HCT116 (cell line): ENCODE data around the gene OSBPL10. TPM values are rescaled to one million over a fixed set of nuclear protein-coding genes. Genes with fewer than 3 reads are reported as not detected.

ENCODE experiments used
- ATAC-seq: fragments of 200-7000 bp; cut with Tn5 transposase; 2 replicates; pipeline ENCODE4 v1.9.1; 2020; ENCODE audit warnings: mild to moderate bottlenecking, moderate library complexity
- BruUV-seq: library from RNA; stranded (reverse); fragments of 400-500 nt; replicated peaks from 2 replicates; lab custom pipeline; 2021; lab: Mats Ljungman, UMichigan
- CTCF ChIA-PET: fragments of 300-600 bp; sonication (Branson Sonifier 250); formaldehyde crosslinking; loops from one replicate; lab custom pipeline; 2021; ENCODE audit warnings: antibody characterized with exemption; lab: Charles Lee
- POLR2A ChIA-PET: fragments of 300-600, 350-600 bp; sonication (Branson Sonifier 250); formaldehyde crosslinking; loops from one replicate; lab custom pipeline; 2021; ENCODE audit warnings: antibody characterized with exemption; lab: Charles Lee
- RAD21 ChIA-PET, 2 experiments: fragments of 300-600 bp; sonication (Branson Sonifier 250); formaldehyde crosslinking; loops; one replicate each; lab custom pipeline; 2023; ENCODE audit warnings: low total read pairs in 2 of 2; ENCODE audit not compliant: uncharacterized antibody in 2 of 2, unreplicated experiment in 2 of 2, low non-redundant PET in 1 of 2; lab: Charles Lee
- DNase-seq: peaks from one replicate; pipeline ENCODE4 v3.0.0-alpha.2; 2010; ENCODE audit warnings: low read depth, low spot score
- H2AFZ ChIP-seq: fragments of 200-600 bp; shearing (Covaris generic), sonication (generic); 2 replicates; pipeline ENCODE4 v1.6.1; 2017; ENCODE audit warnings: low read depth, mixed run types, mixed read lengths, antibody characterized with exemption, low read length; ENCODE audit not compliant: poor library complexity, severe bottlenecking
- H3K27ac ChIP-seq: 2 replicates; pipeline ENCODE4 v1.5.1; 2012; ENCODE audit warnings: low read depth, low read length
- H3K27me3 ChIP-seq: fragments of 200-600 bp; sonication (generic); 2 replicates; pipeline ENCODE4 v1.6.1; 2016; ENCODE audit warnings: mixed run types, low read length, mixed read lengths; ENCODE audit not compliant: insufficient read depth
- H3K36me3 ChIP-seq, 2 experiments: fragments of 200-500 bp in 1 of 2; fragments of 200-600 bp in 1 of 2; sonication (Bioruptor generic) in 1 of 2; sonication (generic) in 1 of 2; 2 replicates each; pipeline versions ENCODE4 v1.5.1 to v1.6.1; 2014 to 2016; ENCODE audit warnings: low read length in 2 of 2, inconsistent platforms in 1 of 2, mixed read lengths in 1 of 2, mixed run types in 1 of 2; ENCODE audit not compliant: insufficient read depth in 2 of 2, control insufficient read depth in 1 of 2
- H3K4me1 ChIP-seq, 2 experiments: fragments of 200-600 bp in 1 of 2; sonication (generic) in 1 of 2; 2 replicates each; pipeline versions ENCODE4 v1.5.1 to v1.6.1; 2012 to 2017; ENCODE audit warnings: low read length in 2 of 2, inconsistent platforms in 1 of 2, mild to moderate bottlenecking in 1 of 2, mixed read lengths in 1 of 2, mixed run types in 1 of 2, moderate library complexity in 1 of 2; ENCODE audit not compliant: insufficient read depth in 2 of 2, control insufficient read depth in 1 of 2
- H3K4me2 ChIP-seq: fragments of 200-600 bp; sonication (generic); 2 replicates; pipeline ENCODE4 v1.6.1; 2017; ENCODE audit warnings: mixed run types, low read length, mixed read lengths
- H3K4me3 ChIP-seq, 2 experiments: fragments of 200-600 bp in 1 of 2; sonication (generic) in 1 of 2; replicated peaks in 1 of 2; 2 replicates each; pipeline ENCODE4 v1.5.1; 2011 to 2016; ENCODE audit warnings: low read length in 2 of 2, control low read depth in 1 of 2, low read depth in 1 of 2, mild to moderate bottlenecking in 1 of 2, mixed read lengths in 1 of 2, mixed run types in 1 of 2
- H3K79me2 ChIP-seq: fragments of 200-600 bp; sonication (generic); 2 replicates; pipeline ENCODE4 v1.6.1; 2017; ENCODE audit warnings: mild to moderate bottlenecking, mixed run types, low read length, moderate library complexity, mixed read lengths; ENCODE audit not compliant: insufficient read depth
- H3K9ac ChIP-seq: fragments of 200-600 bp; sonication (generic); 2 replicates; pipeline ENCODE4 v1.6.1; 2016; ENCODE audit warnings: low read length, mixed read lengths
- H3K9me2 ChIP-seq: fragments of 200-600 bp; sonication (generic), shearing (Covaris generic); 2 replicates; pipeline ENCODE4 v1.6.1; 2017; ENCODE audit warnings: mixed run types, mild to moderate bottlenecking, moderate library complexity; ENCODE audit not compliant: insufficient read depth
- H3K9me3 ChIP-seq, 2 experiments: fragments of 200-500 bp in 1 of 2; fragments of 200-600 bp in 1 of 2; sonication (Bioruptor generic) in 1 of 2; sonication (generic) in 1 of 2; 2 replicates each; pipeline ENCODE4 v1.6.1; 2014 to 2017; ENCODE audit warnings: low read length in 2 of 2, mixed read lengths in 2 of 2, inconsistent platforms in 1 of 2, low read depth in 1 of 2, mild to moderate bottlenecking in 1 of 2, mixed run types in 1 of 2, moderate library complexity in 1 of 2; ENCODE audit not compliant: control insufficient read depth in 1 of 2, insufficient read depth in 1 of 2
- H4K20me1 ChIP-seq: fragments of 200-600 bp; sonication (generic), shearing (Covaris generic); 2 replicates; pipeline ENCODE4 v1.6.1; 2017; ENCODE audit warnings: mixed run types, mild to moderate bottlenecking, moderate library complexity; ENCODE audit not compliant: insufficient read depth
- CEBPB ChIP-seq: IDR thresholded peaks from 2 replicates; pipeline ENCODE4 v1.6.1; 2012; ENCODE audit warnings: low read depth
- ELF1 ChIP-seq: IDR thresholded peaks from 2 replicates; pipeline ENCODE4 v1.6.1; 2012; ENCODE audit warnings: low read depth, borderline replicate concordance
- EZH2 ChIP-seq: fragments of 200-600 bp; sonication (generic); IDR thresholded peaks from 2 replicates; pipeline ENCODE4 v1.6.1; 2017; ENCODE audit warnings: antibody characterized with exemption, mixed run types
- JUND ChIP-seq: IDR thresholded peaks from 2 replicates; pipeline ENCODE4 v1.6.1; 2012
- TCF7L2 ChIP-seq: IDR thresholded peaks from 2 replicates; pipeline ENCODE4 v1.7.0; 2011; ENCODE audit warnings: borderline replicate concordance, inconsistent platforms; ENCODE audit not compliant: insufficient read depth, insufficient read length; ENCODE audit errors: extremely low read depth
- ZFX ChIP-seq: fragments of 450-650 bp; IDR thresholded peaks from 2 replicates; pipeline ENCODE4 v1.6.1; 2017
- ZNF274 ChIP-seq: fragments of 200-500 bp; sonication (Bioruptor generic); IDR thresholded peaks from 2 replicates; pipeline ENCODE4 v1.6.1; 2014; ENCODE audit warnings: mild to moderate bottlenecking, low read depth, low read length, inconsistent platforms
- intact Hi-C: fragments of 100-400 bp; cut with micrococcal nuclease; formaldehyde crosslinking; loops from 2 replicates; pipeline ENCODE4 v1.10.0; 2022
- total RNA-seq: library from RNA; stranded (reverse); gene quantifications from one replicate; pipeline ENCODE4 v1.2.1, GENCODE V29; 2021; ENCODE audit not compliant: unreplicated experiment
- TF ChIP-seq, protein P1 (sequence below): IDR thresholded peaks from 2 replicates; pipeline ENCODE4 v1.6.1; 2012; ENCODE audit warnings: low read depth
- TF ChIP-seq, protein P2 (sequence below): IDR thresholded peaks from 2 replicates; pipeline ENCODE4 v1.6.1; 2011; ENCODE audit warnings: mild to moderate bottlenecking, low read length, moderate library complexity; ENCODE audit not compliant: insufficient replicate concordance; ENCODE audit errors: extremely low read depth
- TF ChIP-seq, protein P3 (sequence below): IDR thresholded peaks from 2 replicates; pipeline ENCODE4 v1.6.1; 2012

OSBPL10 gene
- total RNA-seq, 1 experiment from 2014 or later: 25.8 TPM

DNA sequence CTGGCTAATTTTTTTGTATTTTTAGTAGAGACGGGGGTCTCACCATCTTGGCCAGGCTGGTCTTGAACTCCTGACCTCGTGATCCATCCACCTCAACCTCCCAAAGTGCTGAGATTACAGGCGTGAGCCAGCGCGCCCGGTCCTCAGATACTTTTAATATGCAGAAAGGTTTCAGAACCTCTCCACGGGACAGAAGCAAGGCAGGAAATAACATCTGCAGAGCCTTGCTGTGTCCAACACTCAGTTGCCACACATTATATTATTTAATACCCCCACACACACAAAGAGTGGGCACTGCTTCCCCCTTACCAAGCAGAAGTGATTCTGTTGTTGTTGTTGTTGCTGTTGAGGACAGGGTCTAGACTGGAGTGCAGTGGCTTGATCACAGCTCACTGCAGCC, 28.0 kb downstream of the OSBPL10 start:
- BruUV-seq: no TSS peak
- Histone ChIP-seq H3K27ac (no peak overlapping the region), H3K27me3 (no peaks in the 10 kb centered on the region), H3K9ac (no peak overlapping the region), H3K9me2 (no peaks in the 10 kb centered on the region), H3K4me3 (no peak overlapping the region), H3K9me3 (peaks cover 0 to 13% of the 10 kb centered on the region in 2 experiments; a peak in 1 of 4 replicates), H3K4me2 (no peak overlapping the region), H3K4me1 (no peaks in the 10 kb centered on the region; a peak in 1 of 4 replicates), H3K79me2 (peaks cover 3% of the 10 kb centered on the region), H2AFZ (no peak overlapping the region), H4K20me1 (no peaks in the 10 kb centered on the region), H3K36me3 (no peaks in the 10 kb centered on the region)
- TF ChIP-seq ZNF274 (no peak), EZH2 (no peak), TCF7L2 (no peak), ELF1 (no peak), ZFX (no peak), CEBPB (no peak), JUND (no peak)
- TF ChIP-seq, protein P1, sequence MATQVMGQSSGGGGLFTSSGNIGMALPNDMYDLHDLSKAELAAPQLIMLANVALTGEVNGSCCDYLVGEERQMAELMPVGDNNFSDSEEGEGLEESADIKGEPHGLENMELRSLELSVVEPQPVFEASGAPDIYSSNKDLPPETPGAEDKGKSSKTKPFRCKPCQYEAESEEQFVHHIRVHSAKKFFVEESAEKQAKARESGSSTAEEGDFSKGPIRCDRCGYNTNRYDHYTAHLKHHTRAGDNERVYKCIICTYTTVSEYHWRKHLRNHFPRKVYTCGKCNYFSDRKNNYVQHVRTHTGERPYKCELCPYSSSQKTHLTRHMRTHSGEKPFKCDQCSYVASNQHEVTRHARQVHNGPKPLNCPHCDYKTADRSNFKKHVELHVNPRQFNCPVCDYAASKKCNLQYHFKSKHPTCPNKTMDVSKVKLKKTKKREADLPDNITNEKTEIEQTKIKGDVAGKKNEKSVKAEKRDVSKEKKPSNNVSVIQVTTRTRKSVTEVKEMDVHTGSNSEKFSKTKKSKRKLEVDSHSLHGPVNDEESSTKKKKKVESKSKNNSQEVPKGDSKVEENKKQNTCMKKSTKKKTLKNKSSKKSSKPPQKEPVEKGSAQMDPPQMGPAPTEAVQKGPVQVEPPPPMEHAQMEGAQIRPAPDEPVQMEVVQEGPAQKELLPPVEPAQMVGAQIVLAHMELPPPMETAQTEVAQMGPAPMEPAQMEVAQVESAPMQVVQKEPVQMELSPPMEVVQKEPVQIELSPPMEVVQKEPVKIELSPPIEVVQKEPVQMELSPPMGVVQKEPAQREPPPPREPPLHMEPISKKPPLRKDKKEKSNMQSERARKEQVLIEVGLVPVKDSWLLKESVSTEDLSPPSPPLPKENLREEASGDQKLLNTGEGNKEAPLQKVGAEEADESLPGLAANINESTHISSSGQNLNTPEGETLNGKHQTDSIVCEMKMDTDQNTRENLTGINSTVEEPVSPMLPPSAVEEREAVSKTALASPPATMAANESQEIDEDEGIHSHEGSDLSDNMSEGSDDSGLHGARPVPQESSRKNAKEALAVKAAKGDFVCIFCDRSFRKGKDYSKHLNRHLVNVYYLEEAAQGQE: no peak
- TF ChIP-seq, protein P2, sequence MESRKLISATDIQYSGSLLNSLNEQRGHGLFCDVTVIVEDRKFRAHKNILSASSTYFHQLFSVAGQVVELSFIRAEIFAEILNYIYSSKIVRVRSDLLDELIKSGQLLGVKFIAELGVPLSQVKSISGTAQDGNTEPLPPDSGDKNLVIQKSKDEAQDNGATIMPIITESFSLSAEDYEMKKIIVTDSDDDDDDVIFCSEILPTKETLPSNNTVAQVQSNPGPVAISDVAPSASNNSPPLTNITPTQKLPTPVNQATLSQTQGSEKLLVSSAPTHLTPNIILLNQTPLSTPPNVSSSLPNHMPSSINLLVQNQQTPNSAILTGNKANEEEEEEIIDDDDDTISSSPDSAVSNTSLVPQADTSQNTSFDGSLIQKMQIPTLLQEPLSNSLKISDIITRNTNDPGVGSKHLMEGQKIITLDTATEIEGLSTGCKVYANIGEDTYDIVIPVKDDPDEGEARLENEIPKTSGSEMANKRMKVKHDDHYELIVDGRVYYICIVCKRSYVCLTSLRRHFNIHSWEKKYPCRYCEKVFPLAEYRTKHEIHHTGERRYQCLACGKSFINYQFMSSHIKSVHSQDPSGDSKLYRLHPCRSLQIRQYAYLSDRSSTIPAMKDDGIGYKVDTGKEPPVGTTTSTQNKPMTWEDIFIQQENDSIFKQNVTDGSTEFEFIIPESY: no peak
- TF ChIP-seq, protein P3, sequence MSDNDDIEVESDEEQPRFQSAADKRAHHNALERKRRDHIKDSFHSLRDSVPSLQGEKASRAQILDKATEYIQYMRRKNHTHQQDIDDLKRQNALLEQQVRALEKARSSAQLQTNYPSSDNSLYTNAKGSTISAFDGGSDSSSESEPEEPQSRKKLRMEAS: no peak
- ChIA-PET RAD21 (no interaction called here), POLR2A (no interaction called here), CTCF (no interaction called here)
- intact Hi-C loops: no loop called here
- no peak for DNase-seq
- ATAC-seq: no peak
